Liver (tissue), 3 donors: Measurements from ENCODE around the gene SRD5A1.

Source experiments
- ATF3 ChIP-seq: IDR thresholded peaks from 2 replicates; pipeline ENCODE4 v1.6.1; 2016; ENCODE audit warnings: antibody characterized with exemption
- EGR1 ChIP-seq, 2 donors: IDR thresholded peaks; 2 replicates each; pipeline ENCODE4 v1.6.1; 2016 to 2018; ENCODE audit warnings: antibody characterized with exemption in 2 of 2, low read depth in 2 of 2
- GABPA ChIP-seq, 2 donors: IDR thresholded peaks in 1 of 2; conservative IDR thresholded peaks in 1 of 2; 2 replicates each; pipeline ENCODE4 v1.6.1; 2016; ENCODE audit warnings: antibody characterized with exemption in 2 of 2, mild to moderate bottlenecking in 1 of 2, moderate library complexity in 1 of 2
- HNF4A ChIP-seq, 2 donors: conservative IDR thresholded peaks; 2 replicates each; pipeline ENCODE4 v1.6.1; 2016; ENCODE audit warnings: antibody characterized with exemption in 2 of 2, mild to moderate bottlenecking in 2 of 2
- RAD21 ChIP-seq, 2 donors: IDR thresholded peaks; 2 replicates each; pipeline ENCODE4 v1.6.1; 2016; ENCODE audit warnings: antibody characterized with exemption in 2 of 2, mild to moderate bottlenecking in 2 of 2
- SP1 ChIP-seq: IDR thresholded peaks from 2 replicates; pipeline ENCODE4 v1.6.1; 2018; ENCODE audit warnings: antibody characterized with exemption, mild to moderate bottlenecking
- TAF1 ChIP-seq: conservative IDR thresholded peaks from 2 replicates; pipeline ENCODE4 v1.6.1; 2016; ENCODE audit warnings: antibody characterized with exemption, mild to moderate bottlenecking
- YY1 ChIP-seq: IDR thresholded peaks from 2 replicates; pipeline ENCODE4 v1.6.1; 2016; ENCODE audit warnings: antibody characterized with exemption, mild to moderate bottlenecking
- ZBTB33 ChIP-seq: IDR thresholded peaks from 2 replicates; pipeline ENCODE4 v1.6.1; 2016; ENCODE audit warnings: antibody characterized with exemption
- TF ChIP-seq, protein P1 (sequence below): fragments of 150-350 bp; IDR thresholded peaks from 2 replicates; pipeline ENCODE4 v1.5.1; 2017; ENCODE audit warnings: improper control_type of control experiment, low read depth, low read length; ENCODE audit not compliant: missing input control
- donor health status: healthy.
- donor health status: healthy.

DNA sequence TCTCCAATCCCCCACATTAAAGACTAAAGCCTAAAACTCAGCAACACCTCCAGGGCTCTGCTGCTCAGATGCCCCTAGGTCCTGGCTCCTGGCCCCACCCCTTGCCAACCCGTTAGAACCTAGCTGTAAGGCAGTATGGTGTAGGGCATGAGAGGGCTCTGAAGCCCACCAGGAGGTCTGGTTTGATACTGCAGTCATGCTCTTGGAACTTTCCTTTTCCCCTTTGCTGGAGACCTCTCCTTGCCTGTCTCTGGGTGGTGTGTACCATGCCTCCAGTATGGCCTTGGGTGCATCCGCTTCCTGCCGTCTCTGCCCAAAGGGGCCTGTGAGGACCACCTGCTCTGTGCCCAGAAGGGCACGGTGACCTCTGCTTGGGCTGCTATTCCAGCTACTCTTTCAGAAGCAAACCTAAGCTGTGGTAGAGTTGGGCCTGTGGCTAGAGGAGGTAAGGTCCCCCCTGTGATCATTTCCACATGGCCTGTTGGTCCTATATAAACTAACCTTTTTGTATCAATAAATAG lies 83.4 kb downstream of the SRD5A1 start:
- TF ChIP-seq, protein P1, sequence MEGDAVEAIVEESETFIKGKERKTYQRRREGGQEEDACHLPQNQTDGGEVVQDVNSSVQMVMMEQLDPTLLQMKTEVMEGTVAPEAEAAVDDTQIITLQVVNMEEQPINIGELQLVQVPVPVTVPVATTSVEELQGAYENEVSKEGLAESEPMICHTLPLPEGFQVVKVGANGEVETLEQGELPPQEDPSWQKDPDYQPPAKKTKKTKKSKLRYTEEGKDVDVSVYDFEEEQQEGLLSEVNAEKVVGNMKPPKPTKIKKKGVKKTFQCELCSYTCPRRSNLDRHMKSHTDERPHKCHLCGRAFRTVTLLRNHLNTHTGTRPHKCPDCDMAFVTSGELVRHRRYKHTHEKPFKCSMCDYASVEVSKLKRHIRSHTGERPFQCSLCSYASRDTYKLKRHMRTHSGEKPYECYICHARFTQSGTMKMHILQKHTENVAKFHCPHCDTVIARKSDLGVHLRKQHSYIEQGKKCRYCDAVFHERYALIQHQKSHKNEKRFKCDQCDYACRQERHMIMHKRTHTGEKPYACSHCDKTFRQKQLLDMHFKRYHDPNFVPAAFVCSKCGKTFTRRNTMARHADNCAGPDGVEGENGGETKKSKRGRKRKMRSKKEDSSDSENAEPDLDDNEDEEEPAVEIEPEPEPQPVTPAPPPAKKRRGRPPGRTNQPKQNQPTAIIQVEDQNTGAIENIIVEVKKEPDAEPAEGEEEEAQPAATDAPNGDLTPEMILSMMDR: no peak
- TF ChIP-seq TAF1 (no peak), RAD21 (IDR thresholded peaks at IDR 0.05) (no peak), SP1 (no peak), ZBTB33 (no peak), ATF3 (no peak), EGR1 (IDR thresholded peaks at IDR 0.05; ENCODE audit: low read depth in 2 of 2) (no peak), YY1 (no peak), HNF4A (conservative IDR thresholded peaks at IDR 0.05) (no peak), GABPA (IDR thresholded peaks at IDR 0.05 in 1 of 2, conservative IDR thresholded peaks at IDR 0.05 in 1 of 2) (no peak)
